ENCODE measurements around the gene MEGF10.
"Not testable (repeated sequence)": the region's sequence is repeated elsewhere in the genome, so short reads cannot be mapped to it uniquely, and the experiment has no call there.

DNA sequence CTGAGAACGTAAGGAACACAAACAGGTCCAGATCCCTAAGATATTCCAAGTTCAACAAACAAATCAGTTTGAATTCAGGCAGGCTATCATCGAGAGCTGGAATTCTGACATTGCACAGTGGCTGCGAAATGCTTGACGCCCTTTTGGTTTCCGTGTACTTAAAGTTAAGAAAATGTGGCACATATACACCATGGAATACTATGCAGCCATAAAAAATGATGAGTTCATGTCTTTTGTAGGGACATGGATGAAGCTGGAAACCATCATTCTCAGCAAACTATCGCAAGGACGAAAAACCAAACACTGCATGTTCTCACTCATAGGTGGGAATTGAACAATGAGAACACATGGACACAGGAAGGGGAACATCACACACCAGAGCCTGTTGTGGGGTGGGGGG is 17.7 kb downstream of the MEGF10 start:
- TF ChIP-seq, protein P1, sequence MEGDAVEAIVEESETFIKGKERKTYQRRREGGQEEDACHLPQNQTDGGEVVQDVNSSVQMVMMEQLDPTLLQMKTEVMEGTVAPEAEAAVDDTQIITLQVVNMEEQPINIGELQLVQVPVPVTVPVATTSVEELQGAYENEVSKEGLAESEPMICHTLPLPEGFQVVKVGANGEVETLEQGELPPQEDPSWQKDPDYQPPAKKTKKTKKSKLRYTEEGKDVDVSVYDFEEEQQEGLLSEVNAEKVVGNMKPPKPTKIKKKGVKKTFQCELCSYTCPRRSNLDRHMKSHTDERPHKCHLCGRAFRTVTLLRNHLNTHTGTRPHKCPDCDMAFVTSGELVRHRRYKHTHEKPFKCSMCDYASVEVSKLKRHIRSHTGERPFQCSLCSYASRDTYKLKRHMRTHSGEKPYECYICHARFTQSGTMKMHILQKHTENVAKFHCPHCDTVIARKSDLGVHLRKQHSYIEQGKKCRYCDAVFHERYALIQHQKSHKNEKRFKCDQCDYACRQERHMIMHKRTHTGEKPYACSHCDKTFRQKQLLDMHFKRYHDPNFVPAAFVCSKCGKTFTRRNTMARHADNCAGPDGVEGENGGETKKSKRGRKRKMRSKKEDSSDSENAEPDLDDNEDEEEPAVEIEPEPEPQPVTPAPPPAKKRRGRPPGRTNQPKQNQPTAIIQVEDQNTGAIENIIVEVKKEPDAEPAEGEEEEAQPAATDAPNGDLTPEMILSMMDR (IDR thresholded peaks at IDR 0.05; ENCODE audit: low read length) = not testable (repeated sequence)
- not testable (repeated sequence) for TF ChIP-seq EZH2 (IDR thresholded peaks at IDR 0.05; ENCODE audit: borderline replicate concordance, low read length)
